Stimulated activated CD4-positive, alpha-beta T cell treated with anti-CD3 and anti-CD28 coated beads, Interleukin-2, amount 100 ng/mL, for 48 hours (primary cell): Measurements from ENCODE around the gene BICRA.
"Not testable (repeated sequence)": the region's sequence is repeated elsewhere in the genome, so short reads cannot be mapped to it uniquely, and the experiment has no call there.

Experiments used
- DNase-seq, 2 donors: peaks; one replicate each; pipeline ENCODE4 v3.0.0-alpha.2; 2020

The BICRA gene

GRCh38 chr19:47608969-47609905 lies at the start of gene BICRA:
TSS of gene BICRA (plus strand) at chr19:47609134. CDS start at chr19:47673575, 64,441 bp downstream.
- DNase-seq, result peak; percentile 77 to 78

GRCh38 chr19:47560999-47561398 lies 47.9 kb upstream of the BICRA start:
- DNase-seq, result no peak

GRCh38 chr19:47561440-47562057 lies 47.4 kb upstream of the BICRA start:
- no peak for DNase-seq

GRCh38 chr19:47564081-47564480 lies 44.9 kb upstream of the BICRA start:
- no peak for DNase-seq

- DNase-seq, result no peak
These were observed 39.6 kb upstream of the BICRA start for GRCh38 chr19:47569331-47569730.

GRCh38 chr19:47572635-47573034 lies 36.3 kb upstream of the BICRA start:
- no peak for DNase-seq

GRCh38 chr19:47573071-47574026 lies 35.6 kb upstream of the BICRA start, which contains the start of gene ZNF541:
TSS of gene ZNF541 (minus strand) at chr19:47573148. CDS start at chr19:47555856, 17,292 bp downstream.
- peak; percentile 60 to 68 for DNase-seq

GRCh38 chr19:47580397-47580796 lies 28.5 kb upstream of the BICRA start:
- no peak for DNase-seq

- DNase-seq, result no peak
These were observed 27.2 kb upstream of the BICRA start for GRCh38 chr19:47581605-47582319.

GRCh38 chr19:47582320-47582909 lies 26.5 kb upstream of the BICRA start:
- DNase-seq, result no peak

GRCh38 chr19:47583161-47583560 lies 25.8 kb upstream of the BICRA start:
- DNase-seq, result not testable (repeated sequence)

- no peak for DNase-seq
These were observed 21.6 kb upstream of the BICRA start for GRCh38 chr19:47587295-47587694.

- no peak for DNase-seq
These were observed 19.1 kb upstream of the BICRA start for GRCh38 chr19:47589824-47590223.

GRCh38 chr19:47593860-47594259 lies 15.1 kb upstream of the BICRA start:
- DNase-seq, result no peak

- no peak for DNase-seq
These were observed 13.0 kb upstream of the BICRA start for GRCh38 chr19:47595944-47596343.

- DNase-seq, result no peak
These were observed 10.3 kb upstream of the BICRA start for GRCh38 chr19:47598407-47599349.

GRCh38 chr19:47599671-47600245 lies 9.2 kb upstream of the BICRA start:
- DNase-seq, result not testable (repeated sequence)

GRCh38 chr19:47600246-47601179 lies 8.4 kb upstream of the BICRA start:
- peak; percentile 98 to 99 for DNase-seq
